Calu3 (cell line): ENCODE results near the gene GBX1. TPM values are rescaled to one million over a fixed set of nuclear protein-coding genes. Genes with fewer than 3 reads are reported as not detected.

Source experiments
- BruUV-seq: library from RNA; stranded (reverse); fragments of 400-500 nt; replicated peaks from 2 replicates; lab custom pipeline; 2021; lab: Mats Ljungman, UMichigan
- CTCF ChIA-PET: fragments of 300-600 bp; sonication (Branson Sonifier 250); formaldehyde crosslinking; loops from one replicate; lab custom pipeline; 2022; ENCODE audit warnings: antibody characterized with exemption; lab: Charles Lee
- DNase-seq: peaks from one replicate; pipeline ENCODE4 v3.0.0; 2022
- H3K27ac Mint-ChIP-seq: one replicate; pipeline ENCODE4 v1.8.0; 2022; ENCODE audit warnings: mixed read lengths; ENCODE audit not compliant: unreplicated experiment
- H3K27me3 Mint-ChIP-seq: one replicate; pipeline ENCODE4 v1.8.0; 2022; ENCODE audit warnings: mixed read lengths; ENCODE audit not compliant: unreplicated experiment
- H3K36me3 Mint-ChIP-seq: one replicate; pipeline ENCODE4 v1.8.0; 2022; ENCODE audit warnings: mild to moderate bottlenecking, moderate library complexity, mixed read lengths; ENCODE audit not compliant: insufficient read depth, unreplicated experiment
- H3K4me1 Mint-ChIP-seq: one replicate; pipeline ENCODE4 v1.8.0; 2022; ENCODE audit warnings: mild to moderate bottlenecking, low read depth, mixed read lengths; ENCODE audit not compliant: unreplicated experiment
- H3K4me3 Mint-ChIP-seq: one replicate; pipeline ENCODE4 v1.8.0; 2022; ENCODE audit warnings: mild to moderate bottlenecking, low read depth, moderate library complexity, mixed read lengths; ENCODE audit not compliant: unreplicated experiment
- H3K9me3 Mint-ChIP-seq: one replicate; pipeline ENCODE4 v1.8.0; 2022; ENCODE audit warnings: low read depth, mixed read lengths; ENCODE audit not compliant: unreplicated experiment
- CTCF ChIP-seq: fragments of 200-600 bp; IDR thresholded peaks from one replicate; pipeline ENCODE4 v1.8.0; 2022; ENCODE audit warnings: antibody characterized with exemption; ENCODE audit not compliant: unreplicated experiment
- intact Hi-C: fragments of 100-400 bp; cut with micrococcal nuclease; formaldehyde crosslinking; loops from one replicate; pipeline ENCODE4 v1.10.0; 2022; ENCODE audit not compliant: unreplicated experiment
- total RNA-seq: library from RNA; stranded (reverse); gene quantifications from 2 replicates; pipeline ENCODE4 v1.2.3, GENCODE V29; 2022

GBX1 gene
- total RNA-seq, 1 experiment from 2014 or later: not detected

DNA sequence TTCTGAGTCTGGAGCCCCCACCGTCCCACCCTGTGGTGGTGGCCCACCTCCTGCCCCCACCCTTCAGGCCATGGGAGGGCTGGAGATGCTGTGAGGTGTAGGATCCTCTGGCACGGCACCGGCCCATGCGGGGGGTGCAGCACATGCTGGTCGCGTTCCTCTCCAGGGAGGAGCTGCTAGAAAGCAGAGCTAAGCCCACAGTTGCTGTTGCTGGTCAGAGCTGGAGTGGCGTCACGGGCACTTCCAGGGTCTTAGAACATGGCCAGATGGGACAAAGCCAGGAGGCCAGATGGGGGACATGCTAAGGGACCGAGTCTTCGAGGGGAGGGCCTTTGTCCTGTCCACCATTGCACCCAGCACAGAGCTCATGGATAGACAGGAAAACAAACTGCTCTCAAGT lies 59.6 kb downstream of the GBX1 start:
- no peaks in the 10 kb centered on the region for H3K27me3 Mint-ChIP-seq
- intact Hi-C loops: no loop called here
- BruUV-seq: no TSS peak
- no peaks in the 10 kb centered on the region for H3K9me3 Mint-ChIP-seq
- H3K36me3 Mint-ChIP-seq: no peaks in the 10 kb centered on the region
- no peaks in the 10 kb centered on the region for H3K4me1 Mint-ChIP-seq
- no peak overlapping the region for H3K4me3 Mint-ChIP-seq
- H3K27ac Mint-ChIP-seq: no peak overlapping the region
- TF ChIP-seq CTCF: no peak
- no peak for DNase-seq
- CTCF ChIA-PET: interaction anchor here (0.6 to 0.7 kb wide), 2 partner anchors 18 to 145 kb away, joined by 4 to 6 read pairs; no protein-coding TSS in a partner anchor

- intact Hi-C loops: no loop called here
- no peak overlapping the region for H3K27ac Mint-ChIP-seq
- no peak for TF ChIP-seq CTCF
- BruUV-seq: no TSS peak
- no peak for DNase-seq
- no peaks in the 10 kb centered on the region for H3K4me1 Mint-ChIP-seq
- CTCF ChIA-PET: no interaction called here
- H3K27me3 Mint-ChIP-seq: no peaks in the 10 kb centered on the region
- no peak overlapping the region for H3K4me3 Mint-ChIP-seq
- no peaks in the 10 kb centered on the region for H3K9me3 Mint-ChIP-seq
- peaks cover 11% of the 10 kb centered on the region for H3K36me3 Mint-ChIP-seq
These were observed 62.9 kb downstream of the GBX1 start for GRCh38 chr7:151104411-151105235.

DNA sequence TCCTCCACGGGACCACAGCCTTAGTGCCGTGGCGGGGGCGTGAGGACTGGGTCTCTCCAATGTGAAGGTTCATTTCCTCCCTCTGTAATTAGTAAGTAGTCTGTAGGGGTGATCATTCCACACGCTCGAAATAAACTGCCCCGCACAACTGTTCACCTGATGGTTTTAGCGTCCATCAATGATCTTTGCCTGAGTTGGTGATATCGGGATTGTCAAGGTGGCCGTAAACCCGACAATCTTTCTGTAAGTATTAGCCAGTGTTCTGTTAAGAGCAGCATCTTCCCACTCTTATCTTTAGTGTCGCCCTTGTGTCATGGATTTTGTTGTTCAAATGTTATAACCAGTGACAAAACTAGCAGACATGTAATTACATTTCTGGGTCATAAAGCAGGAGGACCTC lies 63.5 kb downstream of the GBX1 start:
- Mint-ChIP-seq H3K27ac (no peak overlapping the region), H3K4me1 (no peaks in the 10 kb centered on the region), H3K27me3 (no peaks in the 10 kb centered on the region), H3K36me3 (peaks cover 11% of the 10 kb centered on the region), H3K9me3 (no peaks in the 10 kb centered on the region), H3K4me3 (no peak overlapping the region)
- CTCF ChIA-PET: no interaction called here
- TF ChIP-seq CTCF: no peak
- intact Hi-C loops: no loop called here
- DNase-seq: no peak
- BruUV-seq: no TSS peak

GRCh38 chr7:151102991-151103390 lies 64.5 kb downstream of the GBX1 start:
- peaks cover 11% of the 10 kb centered on the region for H3K36me3 Mint-ChIP-seq
- CTCF ChIA-PET: no interaction called here
- H3K27ac Mint-ChIP-seq: no peak overlapping the region
- intact Hi-C loops: no loop called here
- no peak for DNase-seq
- no TSS peak for BruUV-seq
- no peaks in the 10 kb centered on the region for H3K27me3 Mint-ChIP-seq
- H3K4me3 Mint-ChIP-seq: no peak overlapping the region
- no peak for TF ChIP-seq CTCF
- no peaks in the 10 kb centered on the region for H3K9me3 Mint-ChIP-seq
- H3K4me1 Mint-ChIP-seq: no peaks in the 10 kb centered on the region
